SK-N-SH treated with all-trans-retinoic acid at 6 μM for 48 hours (cell line): Measurements from ENCODE around the gene GNPAT.

Source experiments
- OSR1 ChIP-seq: fragments of 250-450 bp; sonication (Bioruptor Pico); IDR thresholded peaks from 2 replicates; pipeline ENCODE4 v1.8.0; 2022; ENCODE audit warnings: moderate library complexity, mild to moderate bottlenecking, inconsistent platforms
- RARB ChIP-seq: fragments of 250-450 bp; sonication (Bioruptor Pico); IDR thresholded peaks from 2 replicates; pipeline ENCODE4 v1.8.0; 2021; ENCODE audit warnings: mild to moderate bottlenecking, moderate library complexity

- TF ChIP-seq OSR1 (CRISPR knock-in tag), result no peak
- no peak for TF ChIP-seq RARB (CRISPR knock-in tag)
Measured at GRCh38 chr1:231217056-231217455, 24.0 kb upstream of the GNPAT start.
